IMR-90 (cell line): ENCODE results near the gene IQCB1.

Experiments used
- BHLHE40 ChIP-seq: fragments of 150-350 bp; IDR thresholded peaks from 2 replicates; pipeline ENCODE4 v1.6.1; 2016; ENCODE audit warnings: mild to moderate bottlenecking, low read depth, low read length
- CEBPB ChIP-seq: IDR thresholded peaks from 2 replicates; pipeline ENCODE4 v1.6.1; 2012; ENCODE audit warnings: low read depth, low read length, improper control_type of control experiment
- CHD1 ChIP-seq: IDR thresholded peaks from 2 replicates; pipeline ENCODE4 v1.6.1; 2012; ENCODE audit warnings: low read depth, low read length, improper control_type of control experiment
- MAFK ChIP-seq: IDR thresholded peaks from 2 replicates; pipeline ENCODE4 v1.6.1; 2012; ENCODE audit warnings: low read depth, low read length, improper control_type of control experiment
- MAZ ChIP-seq: IDR thresholded peaks from 2 replicates; pipeline ENCODE4 v1.6.1; 2012; ENCODE audit warnings: low read depth, mild to moderate bottlenecking, low read length, improper control_type of control experiment, moderate library complexity, borderline replicate concordance
- MXI1 ChIP-seq: IDR thresholded peaks from 2 replicates; pipeline ENCODE4 v1.6.1; 2012; ENCODE audit warnings: low read depth, mild to moderate bottlenecking, low read length, moderate library complexity, borderline replicate concordance
- POLR2A ChIP-seq: IDR thresholded peaks from 2 replicates; pipeline ENCODE4 v1.6.1; 2012; ENCODE audit warnings: mild to moderate bottlenecking, low read depth, low read length
- RAD21 ChIP-seq: IDR thresholded peaks from 2 replicates; pipeline ENCODE4 v1.6.1; 2012; ENCODE audit warnings: low read length, improper control_type of control experiment
- RCOR1 ChIP-seq: IDR thresholded peaks from 2 replicates; pipeline ENCODE4 v1.6.1; 2012; ENCODE audit warnings: mild to moderate bottlenecking, low read length, improper control_type of control experiment; ENCODE audit not compliant: insufficient replicate concordance
- RFX5 ChIP-seq: IDR thresholded peaks from 2 replicates; pipeline ENCODE4 v1.8.0; 2012; ENCODE audit warnings: low read depth, mild to moderate bottlenecking, low read length, moderate library complexity
- SMC3 ChIP-seq: fragments of 150-350 bp; IDR thresholded peaks from 2 replicates; pipeline ENCODE4 v1.6.1; 2016; ENCODE audit warnings: low read depth, mild to moderate bottlenecking, antibody characterized with exemption, low read length, moderate library complexity
- TF ChIP-seq, protein P1 (sequence below): conservative IDR thresholded peaks from 2 replicates; pipeline ENCODE4 v1.5.1; 2012; ENCODE audit warnings: mild to moderate bottlenecking, low read depth, low read length, improper control_type of control experiment
- TF ChIP-seq, protein P2 (sequence below): fragments of 150-350 bp; IDR thresholded peaks from 2 replicates; pipeline ENCODE4 v1.6.1; 2017; ENCODE audit warnings: mild to moderate bottlenecking, antibody characterized with exemption, low read length, low read depth

DNA sequence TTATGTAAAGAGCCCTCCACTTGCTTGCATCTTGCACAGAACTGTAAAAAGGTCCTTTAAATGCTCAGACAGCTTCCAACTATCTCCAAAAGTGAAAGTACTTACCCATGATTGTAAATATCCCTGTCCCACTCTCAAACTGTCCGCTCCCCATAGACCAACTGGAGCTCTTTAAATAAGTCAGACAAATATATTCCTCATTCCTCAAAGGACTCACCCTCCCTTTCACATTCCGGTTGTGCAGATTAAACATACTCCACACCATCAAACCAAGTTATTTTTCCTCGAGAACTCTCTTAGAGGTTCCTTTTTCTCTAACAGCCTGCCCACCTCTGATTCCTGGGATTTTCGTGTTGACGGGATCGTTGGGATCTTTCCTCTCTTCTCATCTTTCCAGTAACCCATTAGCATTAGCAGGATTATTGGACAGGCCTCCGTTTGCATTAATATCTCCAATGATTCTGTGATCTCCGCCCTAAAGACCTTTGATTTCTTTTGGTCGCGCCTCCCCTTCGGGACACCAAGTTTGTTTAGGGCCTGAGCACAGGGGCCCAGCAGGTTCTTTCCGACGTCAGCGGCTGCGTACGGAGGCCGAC lies 86.1 kb downstream of the IQCB1 start:
- TF ChIP-seq CEBPB (no peak), POLR2A (0 out of 2 replicates have a peak, but pooled peaks have one; percentile 5), MXI1 (no peak), BHLHE40 (no peak), RCOR1 (no peak), RAD21 (no peak), RFX5 (no peak), MAZ (no peak), SMC3 (no peak), CHD1 (peak; percentile 64; the same call in 1 of the 2 replicates), MAFK (no peak)
- TF ChIP-seq, protein P1, sequence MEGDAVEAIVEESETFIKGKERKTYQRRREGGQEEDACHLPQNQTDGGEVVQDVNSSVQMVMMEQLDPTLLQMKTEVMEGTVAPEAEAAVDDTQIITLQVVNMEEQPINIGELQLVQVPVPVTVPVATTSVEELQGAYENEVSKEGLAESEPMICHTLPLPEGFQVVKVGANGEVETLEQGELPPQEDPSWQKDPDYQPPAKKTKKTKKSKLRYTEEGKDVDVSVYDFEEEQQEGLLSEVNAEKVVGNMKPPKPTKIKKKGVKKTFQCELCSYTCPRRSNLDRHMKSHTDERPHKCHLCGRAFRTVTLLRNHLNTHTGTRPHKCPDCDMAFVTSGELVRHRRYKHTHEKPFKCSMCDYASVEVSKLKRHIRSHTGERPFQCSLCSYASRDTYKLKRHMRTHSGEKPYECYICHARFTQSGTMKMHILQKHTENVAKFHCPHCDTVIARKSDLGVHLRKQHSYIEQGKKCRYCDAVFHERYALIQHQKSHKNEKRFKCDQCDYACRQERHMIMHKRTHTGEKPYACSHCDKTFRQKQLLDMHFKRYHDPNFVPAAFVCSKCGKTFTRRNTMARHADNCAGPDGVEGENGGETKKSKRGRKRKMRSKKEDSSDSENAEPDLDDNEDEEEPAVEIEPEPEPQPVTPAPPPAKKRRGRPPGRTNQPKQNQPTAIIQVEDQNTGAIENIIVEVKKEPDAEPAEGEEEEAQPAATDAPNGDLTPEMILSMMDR = no peak
- TF ChIP-seq, protein P2, sequence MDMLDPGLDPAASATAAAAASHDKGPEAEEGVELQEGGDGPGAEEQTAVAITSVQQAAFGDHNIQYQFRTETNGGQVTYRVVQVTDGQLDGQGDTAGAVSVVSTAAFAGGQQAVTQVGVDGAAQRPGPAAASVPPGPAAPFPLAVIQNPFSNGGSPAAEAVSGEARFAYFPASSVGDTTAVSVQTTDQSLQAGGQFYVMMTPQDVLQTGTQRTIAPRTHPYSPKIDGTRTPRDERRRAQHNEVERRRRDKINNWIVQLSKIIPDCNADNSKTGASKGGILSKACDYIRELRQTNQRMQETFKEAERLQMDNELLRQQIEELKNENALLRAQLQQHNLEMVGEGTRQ = no peak
